Measurements from ENCODE around the gene ZNF808.
"Not testable (repeated sequence)": the region's sequence is repeated elsewhere in the genome, so short reads cannot be mapped to it uniquely, and the experiment has no call there.

Gene ZNF808

GRCh38 chr19:52527134-52527955, at the start of gene ZNF808:
Gene ZNF808 (plus strand): TSS chr19:52527668. CDS start chr19:52543285, 15,617 bp downstream.
- peak; percentile 97 for DNase-seq

GRCh38 chr19:52484111-52484743, 43.2 kb upstream of the ZNF808 start:
- DNase-seq: not testable (repeated sequence)

DNA sequence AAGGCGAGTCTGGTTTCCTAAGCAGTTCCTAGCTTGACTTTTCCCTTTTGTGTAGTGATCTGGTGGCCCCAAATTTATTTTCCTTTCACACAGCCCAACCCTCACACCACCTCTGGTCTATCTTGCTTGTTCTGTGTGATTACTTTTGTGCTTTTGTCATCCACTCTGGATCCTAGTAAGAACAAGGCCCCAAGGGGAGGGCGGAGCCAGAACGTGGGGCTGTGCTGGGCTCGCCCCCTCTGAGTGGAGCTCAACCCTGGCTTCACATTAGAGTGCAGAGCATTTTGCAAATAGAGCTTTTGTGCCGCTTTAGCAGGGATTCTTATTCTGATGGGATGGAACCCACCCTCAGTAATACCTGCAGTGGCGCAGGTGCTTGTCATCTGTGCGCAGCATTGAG, 42.4 kb upstream of the ZNF808 start:
- not testable (repeated sequence) for DNase-seq

- not testable (repeated sequence) for DNase-seq
Measured at GRCh38 chr19:52485561-52486240, 41.8 kb upstream of the ZNF808 start.

DNA sequence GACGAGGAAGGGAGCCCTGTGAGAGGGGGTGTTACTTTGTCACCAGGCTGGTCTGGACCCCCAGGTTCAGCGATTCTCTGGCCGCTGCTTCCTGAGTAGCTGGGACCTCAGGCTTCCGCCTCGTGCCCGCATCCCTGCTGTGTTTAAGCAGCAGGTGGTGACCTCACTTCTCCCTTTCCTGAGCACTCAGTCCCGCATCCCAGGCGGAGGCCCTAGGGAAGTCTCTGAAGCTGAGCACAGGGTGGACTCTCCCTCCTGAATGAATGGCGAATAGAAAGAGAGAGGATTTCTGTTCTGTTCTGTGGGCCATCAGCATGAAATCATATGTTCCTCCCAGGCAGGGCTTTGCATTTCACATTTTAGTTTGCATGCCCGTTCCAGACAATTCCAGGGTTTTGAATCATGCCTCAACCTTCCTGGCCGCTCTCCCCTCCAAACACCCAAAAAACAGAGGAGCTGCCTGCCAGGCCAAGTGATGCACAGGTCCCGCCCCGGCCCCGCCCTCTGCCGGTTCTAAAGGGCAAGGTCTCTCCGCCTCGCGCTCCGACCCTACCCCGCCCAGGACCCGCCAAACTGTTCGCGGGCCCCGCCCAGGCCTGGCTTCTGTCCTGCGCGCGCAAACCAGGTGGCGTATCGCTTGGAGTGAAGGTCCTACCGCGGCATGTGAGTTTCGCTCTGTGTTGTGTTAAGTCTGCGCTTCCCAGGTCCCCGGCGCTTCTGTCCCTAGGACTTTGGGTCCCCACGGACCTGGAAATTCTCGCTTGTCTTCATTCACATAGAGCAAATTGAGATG, 35.1 kb upstream of the ZNF808 start:
- peak; percentile 55 for DNase-seq

DNA sequence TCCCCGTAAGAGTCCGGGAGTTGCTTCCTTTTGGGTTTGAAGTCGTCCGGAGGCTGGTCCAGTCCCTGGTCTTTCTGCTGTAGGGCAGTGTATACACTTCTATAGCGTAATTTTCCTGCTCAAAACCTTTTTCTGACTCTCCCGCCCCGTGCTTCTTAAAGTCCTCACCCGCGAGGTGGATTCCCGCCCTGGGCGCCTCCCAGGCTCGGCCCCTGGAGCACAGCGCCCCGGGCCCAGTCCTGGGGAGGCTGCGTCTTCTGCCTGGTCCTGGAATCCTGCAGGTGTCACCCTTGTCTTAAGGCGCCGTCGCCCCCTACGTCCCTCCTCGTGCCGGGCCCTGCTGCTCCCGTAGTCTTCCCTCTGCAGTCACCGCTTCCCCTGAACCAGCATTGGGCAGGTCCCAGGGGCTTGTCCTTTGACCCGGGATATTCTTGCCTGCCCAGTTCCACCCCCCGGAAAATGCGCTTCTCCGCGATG, 34.4 kb upstream of the ZNF808 start:
- DNase-seq: peak; percentile 24

GRCh38 chr19:52494518-52494917, 33.0 kb upstream of the ZNF808 start:
- DNase-seq: no peak

DNA sequence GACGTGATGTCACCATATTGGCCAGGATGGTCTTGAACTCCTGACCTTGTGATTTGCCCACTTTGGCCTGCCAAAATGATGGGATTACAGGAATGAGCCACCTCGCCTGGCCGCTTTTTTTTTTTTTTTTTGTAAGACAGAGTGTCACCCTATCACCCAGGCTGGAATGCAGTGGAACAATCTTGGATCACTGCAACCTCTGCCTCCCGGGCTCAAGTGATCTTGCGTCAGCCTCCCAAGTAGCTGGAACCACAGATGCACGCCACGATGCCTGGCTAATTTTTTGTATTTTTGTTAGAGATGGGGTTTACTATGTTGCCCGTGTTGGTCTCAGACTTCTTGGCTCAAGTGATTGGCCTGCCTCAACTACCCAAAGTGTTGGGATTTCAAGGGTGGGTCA, 28.9 kb upstream of the ZNF808 start:
- DNase-seq: no peak

DNA sequence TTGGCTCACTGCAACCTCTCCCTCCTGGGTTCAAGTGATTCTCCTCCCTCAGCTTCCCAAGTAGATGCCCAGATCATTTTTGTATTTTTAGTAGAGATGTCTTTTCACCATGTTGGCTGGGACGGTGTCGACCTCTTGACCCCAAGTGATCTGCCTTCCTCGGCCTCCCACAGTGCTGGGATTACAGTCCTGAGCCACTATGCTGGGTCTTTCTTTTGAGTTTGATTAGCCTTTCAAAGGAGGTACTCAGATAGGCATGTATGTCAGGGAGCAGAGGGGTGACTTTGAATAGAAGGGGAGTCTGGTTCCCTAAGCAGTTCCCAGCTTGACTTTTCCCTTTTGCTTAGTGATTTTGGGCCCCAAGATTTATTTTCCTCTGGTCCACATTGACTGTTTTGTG, 27.0 kb upstream of the ZNF808 start:
- DNase-seq: not testable (repeated sequence)

GRCh38 chr19:52500991-52501390, 26.5 kb upstream of the ZNF808 start:
- not testable (repeated sequence) for DNase-seq

DNA sequence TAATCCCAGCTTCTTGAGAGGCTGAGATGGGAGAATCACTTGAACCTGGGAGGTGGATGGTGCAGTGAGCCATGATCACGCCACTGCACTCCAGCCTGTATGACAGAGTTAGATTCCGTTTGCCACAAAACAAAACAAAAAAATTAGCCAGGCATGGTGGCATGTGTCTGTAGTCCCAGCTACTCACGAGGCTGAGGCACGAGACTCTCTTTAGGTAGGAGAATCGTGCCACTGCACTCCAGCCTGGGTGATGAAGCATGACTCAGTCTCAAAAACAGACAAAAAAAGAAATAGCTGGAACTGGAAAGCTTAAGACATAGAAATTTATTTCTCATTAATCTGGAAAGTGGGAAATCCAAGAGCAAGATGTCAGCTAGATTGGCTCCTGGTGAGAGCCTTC, 20.2 kb upstream of the ZNF808 start:
- no peak for DNase-seq

GRCh38 chr19:52516191-52516590, 11.3 kb upstream of the ZNF808 start:
- no peak for DNase-seq

- DNase-seq: no peak
Measured at GRCh38 chr19:52518646-52519045, 8.8 kb upstream of the ZNF808 start.

DNA sequence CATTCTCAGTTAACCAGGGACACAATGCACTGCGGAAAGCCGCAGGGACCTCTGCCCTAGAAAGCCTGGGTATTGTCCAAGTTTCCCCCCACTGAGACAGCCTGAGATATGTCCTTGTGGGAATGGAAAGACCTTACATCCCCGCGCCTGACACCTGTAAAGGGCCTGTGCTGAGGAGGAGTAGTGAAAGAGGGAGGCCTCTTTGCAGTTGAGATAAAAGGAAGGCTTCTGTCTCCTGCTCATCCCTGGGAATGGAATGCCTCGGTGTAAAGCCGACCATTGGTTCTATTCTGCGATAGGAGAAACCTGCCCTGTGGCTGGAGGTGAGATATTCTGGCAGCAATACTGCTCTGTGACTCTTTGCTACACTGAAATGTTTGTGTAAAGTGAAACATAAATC, 8.3 kb upstream of the ZNF808 start:
- not testable (repeated sequence) for DNase-seq

- DNase-seq: no peak
Measured at GRCh38 chr19:52520013-52520412, 7.5 kb upstream of the ZNF808 start.

GRCh38 chr19:52522551-52522950, 4.9 kb upstream of the ZNF808 start:
- DNase-seq: no peak

DNA sequence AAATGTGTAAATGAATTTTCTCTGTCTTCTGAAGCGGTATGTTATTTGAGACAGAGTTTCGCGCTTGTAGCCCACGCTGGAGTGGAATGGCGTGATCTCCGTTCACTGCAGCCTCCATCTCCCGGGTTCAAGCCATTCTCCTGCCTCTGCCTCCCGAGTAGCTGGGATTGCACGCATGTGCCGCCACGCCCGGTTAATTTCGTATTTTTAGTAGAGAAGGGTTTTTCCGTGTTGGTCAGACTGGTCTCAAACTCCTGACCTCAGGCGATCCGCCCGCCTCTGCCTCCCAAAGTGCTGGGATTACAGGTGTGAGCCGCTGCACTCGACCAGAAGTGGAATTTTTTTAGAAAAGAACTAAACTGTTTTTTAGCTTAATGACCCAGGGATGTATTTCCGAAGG, 3.4 kb upstream of the ZNF808 start:
- DNase-seq: no peak

DNA sequence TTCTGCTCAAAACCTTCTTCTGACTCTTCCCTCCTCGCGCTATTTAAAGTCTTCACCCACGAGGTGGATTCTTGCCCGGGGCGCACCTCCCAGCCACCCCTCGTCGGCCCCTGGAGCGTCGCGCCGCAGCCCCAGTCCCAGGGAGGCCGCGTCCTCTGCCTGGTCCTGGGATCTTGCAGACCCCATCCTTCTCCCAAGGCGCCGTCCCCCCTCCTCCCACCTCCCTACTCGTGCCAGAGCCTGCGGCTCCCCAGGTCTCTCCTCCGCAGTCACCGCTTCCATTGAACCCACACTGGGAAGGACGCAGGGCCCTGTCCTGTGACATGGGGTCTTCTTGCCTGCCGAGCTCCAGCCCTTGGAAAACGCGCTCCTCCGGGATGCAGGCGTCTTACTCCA, 486 bp downstream of the ZNF808 start:
- peak; percentile 44 for DNase-seq

DNA sequence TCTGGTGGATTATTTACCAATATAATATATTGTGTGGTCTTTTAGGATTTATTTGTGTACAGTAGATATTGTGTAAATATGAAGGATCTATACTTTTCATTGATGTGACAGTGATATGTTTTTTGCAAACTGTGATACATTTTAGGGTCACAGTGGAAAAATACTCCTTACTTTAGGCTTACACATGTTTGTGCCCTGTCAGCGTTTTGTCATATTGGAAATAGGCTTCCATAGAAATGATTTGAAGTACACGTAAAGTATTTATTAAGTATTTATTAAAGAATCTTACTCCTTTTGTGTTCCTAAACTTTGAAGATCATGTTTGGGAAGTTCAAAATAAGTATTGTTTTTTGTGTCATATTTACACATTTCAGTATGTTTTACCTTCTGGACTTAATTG, 5.0 kb downstream of the ZNF808 start:
- DNase-seq: no peak

GRCh38 chr19:52533901-52534300, 6.4 kb downstream of the ZNF808 start:
- DNase-seq: peak; percentile 26

DNA sequence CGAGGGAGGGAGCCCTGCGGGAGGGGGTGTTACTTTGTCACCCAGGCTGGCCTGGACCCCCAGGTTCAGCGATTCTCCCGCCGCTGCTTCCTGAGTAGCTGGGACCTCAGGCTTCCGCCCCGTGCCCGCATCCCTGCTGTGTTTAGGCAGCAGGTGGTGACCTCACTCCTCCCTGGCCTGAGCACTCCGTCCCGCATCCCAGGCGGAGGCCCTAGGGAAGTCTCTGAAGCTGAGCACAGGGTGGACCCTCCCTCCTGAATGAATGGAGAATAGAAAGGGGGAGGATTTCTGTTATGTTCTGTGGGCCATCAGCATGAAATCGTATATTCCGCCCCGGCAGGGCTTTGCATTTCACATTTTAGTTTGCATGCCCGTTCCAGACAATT, 7.9 kb downstream of the ZNF808 start:
- DNase-seq: not testable (repeated sequence)

- peak; percentile 91 for DNase-seq
Measured at GRCh38 chr19:52535771-52536447, 8.4 kb downstream of the ZNF808 start.
